Activated T-helper 17 cell treated with anti-CD3 and anti-CD28 coated beads, Interleukin-2, amount 50 U/mL, for 72 hours (primary cell): Measurements from ENCODE around the gene SMIM20. TPM values are rescaled to one million over a fixed set of nuclear protein-coding genes. Genes with fewer than 3 reads are reported as not detected.

ENCODE experiments used
- ATAC-seq: fragments of 150-1000 bp; cut with Tn5 transposase; replicated peaks from 2 replicates; pipeline ENCODE4 v1.10.0; 2021; ENCODE audit warnings: mild to moderate bottlenecking, moderate library complexity
- H3K27ac Mint-ChIP-seq: one replicate; pipeline ENCODE4 v1.8.0; 2022; ENCODE audit warnings: mixed read lengths
- H3K27me3 Mint-ChIP-seq: one replicate; pipeline ENCODE4 v1.8.0; 2022; ENCODE audit warnings: mixed read lengths
- H3K36me3 Mint-ChIP-seq: one replicate; pipeline ENCODE4 v1.8.0; 2022; ENCODE audit warnings: low read depth, mild to moderate bottlenecking, mixed read lengths
- H3K4me1 Mint-ChIP-seq: one replicate; pipeline ENCODE4 v1.8.0; 2022; ENCODE audit warnings: mixed read lengths
- H3K4me3 Mint-ChIP-seq: one replicate; pipeline ENCODE4 v1.8.0; 2022; ENCODE audit warnings: mild to moderate bottlenecking, mixed read lengths
- H3K9me3 Mint-ChIP-seq: one replicate; pipeline ENCODE4 v1.8.0; 2022; ENCODE audit warnings: mixed read lengths
- total RNA-seq, 2 donors: library from RNA; stranded (reverse); gene quantifications; one replicate each; pipeline ENCODE4 v1.2.3, GENCODE V29; 2022

Gene SMIM20
- total RNA-seq, 2 donors from 2014 or later = 21.8 to 33.7 TPM

DNA sequence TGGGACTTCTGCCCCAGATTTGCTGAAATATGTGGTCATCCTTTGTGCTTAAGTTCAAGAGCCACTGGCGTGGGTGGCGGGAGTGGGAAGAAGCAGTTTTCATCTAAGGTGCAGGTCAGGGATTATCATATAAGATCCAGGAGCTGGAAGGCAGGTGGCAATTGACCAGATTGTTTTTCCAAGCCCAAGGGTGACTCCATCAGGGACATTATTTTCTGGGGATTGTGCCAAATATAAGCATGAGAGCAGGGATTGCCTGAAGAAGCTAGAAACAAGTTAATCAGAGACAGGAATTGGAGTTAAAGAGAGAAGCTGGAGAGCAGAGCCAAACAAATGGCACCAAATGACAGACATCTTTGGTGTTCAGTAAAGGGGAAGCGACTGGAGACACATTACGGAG, 31.8 kb upstream of the SMIM20 start:
- Mint-ChIP-seq H3K27me3 (peaks cover 4% of the 10 kb centered on the region), H3K36me3 (peaks cover 5% of the 10 kb centered on the region), H3K27ac (no peak overlapping the region), H3K9me3 (no peaks in the 10 kb centered on the region), H3K4me3 (no peak overlapping the region), H3K4me1 (peaks cover 11% of the 10 kb centered on the region)
- no peak for ATAC-seq

DNA sequence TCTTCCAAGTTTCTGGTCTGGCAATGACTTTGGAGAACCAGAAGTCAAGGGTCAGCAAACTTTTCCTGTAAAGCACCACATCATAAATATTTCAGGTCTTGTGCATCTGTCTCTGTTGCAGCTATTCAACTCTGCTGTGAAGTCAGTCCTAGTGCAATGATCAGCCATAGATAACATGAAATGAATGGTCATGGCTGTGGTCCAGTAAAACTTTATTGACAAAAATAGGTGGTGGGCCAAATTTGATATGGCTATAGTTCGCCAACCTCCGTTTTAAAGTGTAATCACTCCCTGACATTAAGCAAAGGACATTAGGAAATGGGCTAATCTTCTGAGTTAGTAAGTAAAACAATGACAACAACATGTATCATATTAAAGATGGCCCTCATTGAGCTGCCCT, 30.5 kb upstream of the SMIM20 start:
- Mint-ChIP-seq H3K4me1 (peaks cover 11% of the 10 kb centered on the region), H3K4me3 (no peak overlapping the region), H3K27ac (peak overlapping the region; percentile 36), H3K9me3 (no peaks in the 10 kb centered on the region), H3K27me3 (peaks cover 4% of the 10 kb centered on the region), H3K36me3 (peaks cover 5% of the 10 kb centered on the region)
- ATAC-seq = no peak

DNA sequence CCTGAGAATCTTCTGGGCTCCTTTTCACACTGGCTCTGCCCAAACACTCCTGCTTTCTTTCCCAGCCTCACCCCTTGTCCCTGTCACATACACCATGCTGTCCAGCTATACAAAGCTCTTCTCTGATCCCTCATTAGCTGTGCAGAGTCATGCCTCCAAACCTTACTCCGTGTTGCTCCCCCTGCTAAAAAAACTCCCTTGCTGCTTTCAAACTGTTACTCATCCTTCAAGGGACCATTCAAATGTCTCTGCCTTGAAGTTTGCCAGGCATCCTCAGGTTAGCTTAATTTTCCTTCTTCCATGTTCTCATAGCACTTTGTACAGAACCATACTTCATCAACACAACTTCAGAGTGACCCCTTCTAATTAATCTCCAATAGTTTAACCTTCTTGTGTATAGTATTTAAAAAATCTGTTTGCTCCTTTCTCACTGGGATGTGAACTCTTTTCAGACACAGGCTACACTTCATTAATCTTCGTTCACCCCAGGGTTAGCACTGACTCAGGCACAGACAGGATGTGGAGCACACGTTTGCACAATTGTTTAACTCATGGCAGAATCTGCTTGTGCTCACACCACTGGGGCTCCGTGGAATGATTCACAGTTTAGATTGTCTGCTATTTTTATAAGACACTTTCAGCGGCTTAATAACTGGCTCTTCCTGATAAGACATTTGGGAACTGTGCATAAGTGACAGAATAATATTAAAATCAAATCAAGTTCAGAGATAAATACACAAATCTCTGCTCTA, 29.8 kb upstream of the SMIM20 start:
- Mint-ChIP-seq H3K4me3 (no peak overlapping the region), H3K27ac (peak overlapping the region; percentile 36), H3K4me1 (peaks cover 11% of the 10 kb centered on the region), H3K36me3 (peaks cover 5% of the 10 kb centered on the region), H3K27me3 (peaks cover 4% of the 10 kb centered on the region), H3K9me3 (no peaks in the 10 kb centered on the region)
- peak; percentile 62 for ATAC-seq

DNA sequence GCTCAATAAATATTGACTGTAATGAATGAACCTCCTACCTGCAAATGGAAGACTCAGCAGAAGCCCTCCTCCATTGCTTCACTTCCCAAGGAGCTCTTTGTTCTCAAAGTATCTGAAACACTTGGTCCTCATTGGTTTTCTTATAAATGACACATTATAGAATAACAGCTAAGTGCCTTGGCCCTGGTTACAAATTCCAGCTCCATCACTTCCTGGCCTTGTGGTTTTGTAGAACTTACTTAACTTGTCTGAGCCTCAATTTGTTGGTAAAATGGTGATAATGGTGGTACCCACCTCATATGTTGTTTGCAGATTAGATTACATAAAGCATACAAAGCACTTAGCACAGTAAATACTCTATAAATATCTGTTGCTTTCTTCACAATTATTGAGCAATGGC, 25.2 kb upstream of the SMIM20 start:
- H3K4me3 Mint-ChIP-seq = no peak overlapping the region
- H3K36me3 Mint-ChIP-seq = no peaks in the 10 kb centered on the region
- peaks cover 6% of the 10 kb centered on the region for H3K4me1 Mint-ChIP-seq
- no peaks in the 10 kb centered on the region for H3K27me3 Mint-ChIP-seq
- no peaks in the 10 kb centered on the region for H3K9me3 Mint-ChIP-seq
- no peak overlapping the region for H3K27ac Mint-ChIP-seq
- no peak for ATAC-seq

DNA sequence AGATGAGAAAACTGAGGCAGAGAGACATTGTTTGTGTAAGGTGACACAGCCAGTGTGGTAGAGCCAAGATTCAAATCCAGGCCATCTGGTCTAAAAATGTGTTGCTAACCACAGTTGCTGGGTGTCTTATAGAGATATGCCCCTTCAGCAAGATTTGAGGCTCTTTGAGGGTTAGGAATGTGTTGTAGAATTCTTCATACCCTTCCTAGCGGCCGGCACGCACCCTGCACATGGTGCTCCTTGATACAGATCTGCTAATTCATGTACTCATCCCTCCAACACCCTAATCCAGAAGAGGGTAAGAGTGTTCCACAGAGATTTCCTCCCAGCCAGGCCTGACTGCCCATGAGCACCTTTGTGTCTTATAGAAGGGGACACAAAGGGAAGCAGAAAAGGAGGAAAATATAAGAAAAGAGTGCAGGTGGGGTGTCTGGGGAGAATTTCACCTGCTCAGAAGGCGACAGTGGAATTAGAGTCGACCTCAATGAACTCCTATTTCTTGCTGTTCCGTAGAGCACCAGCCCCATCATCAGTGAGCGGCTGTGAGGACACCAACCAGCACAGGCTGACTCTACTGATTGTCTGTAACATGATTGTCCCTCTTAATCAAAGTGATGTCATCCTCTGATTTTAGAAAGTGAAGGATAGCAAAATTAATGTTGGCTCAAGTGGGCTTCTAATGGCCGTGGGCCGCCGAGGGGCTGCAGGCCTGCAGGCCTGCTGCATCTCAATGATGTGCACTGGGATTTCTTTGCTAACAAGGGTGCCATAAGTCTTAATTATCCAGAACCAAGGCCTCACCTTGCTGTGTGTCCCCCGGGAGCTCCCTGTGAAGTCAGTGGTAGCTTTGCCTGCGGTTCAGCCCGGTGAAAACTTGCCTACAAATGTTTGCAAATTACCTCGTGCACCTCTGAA, 24.2 kb upstream of the SMIM20 start:
- no peaks in the 10 kb centered on the region for H3K4me1 Mint-ChIP-seq
- H3K4me3 Mint-ChIP-seq = no peak overlapping the region
- no peak for ATAC-seq
- H3K27me3 Mint-ChIP-seq = no peaks in the 10 kb centered on the region
- H3K27ac Mint-ChIP-seq = no peak overlapping the region
- H3K9me3 Mint-ChIP-seq = no peaks in the 10 kb centered on the region
- no peaks in the 10 kb centered on the region for H3K36me3 Mint-ChIP-seq

DNA sequence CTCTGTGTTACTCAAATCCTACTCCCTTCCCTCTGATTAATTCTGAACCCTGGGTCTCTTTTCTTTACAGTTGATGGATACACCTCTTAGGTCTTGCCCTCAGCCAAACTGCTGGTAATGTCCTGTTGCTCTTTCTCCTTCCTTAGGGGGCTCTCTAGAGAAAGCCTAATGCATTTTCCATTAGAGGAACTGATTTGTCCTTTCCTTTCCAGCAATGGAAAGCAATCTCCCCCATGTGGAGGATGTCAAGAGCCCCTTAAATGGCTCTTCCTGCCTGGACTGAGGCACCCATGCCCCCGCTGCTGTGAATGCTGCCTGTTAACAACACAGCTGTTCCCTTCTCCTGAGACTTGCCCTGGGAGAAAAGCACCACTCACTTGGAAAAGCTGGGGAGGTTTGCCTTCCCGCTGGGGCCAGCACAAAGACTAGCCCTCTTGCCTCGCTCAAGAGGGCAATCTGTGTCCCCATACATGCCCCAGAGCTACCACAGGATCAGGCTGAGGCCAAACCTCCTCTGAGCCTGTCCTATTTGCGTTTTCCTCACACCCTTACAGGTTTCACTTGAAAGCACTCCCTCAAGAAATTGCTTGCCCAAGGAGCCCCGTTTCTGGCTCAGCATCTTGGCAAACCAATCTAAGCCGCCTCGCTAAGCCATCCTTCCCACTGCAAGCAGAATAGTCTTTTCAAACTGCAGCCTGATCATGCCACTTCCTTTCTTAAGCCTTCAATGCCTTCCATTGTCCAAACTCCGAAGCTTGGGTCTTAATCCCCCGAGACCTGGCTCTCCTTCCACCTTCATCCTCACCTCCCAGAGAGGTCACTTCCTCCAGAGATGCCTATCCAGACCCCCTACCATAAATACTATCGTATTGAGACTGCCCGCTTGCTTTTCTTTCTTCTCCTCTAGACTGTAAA, 23.2 kb upstream of the SMIM20 start:
- H3K36me3 Mint-ChIP-seq = no peaks in the 10 kb centered on the region
- no peaks in the 10 kb centered on the region for H3K4me1 Mint-ChIP-seq
- H3K27me3 Mint-ChIP-seq = no peaks in the 10 kb centered on the region
- no peak overlapping the region for H3K27ac Mint-ChIP-seq
- no peak overlapping the region for H3K4me3 Mint-ChIP-seq
- ATAC-seq = no peak
- no peaks in the 10 kb centered on the region for H3K9me3 Mint-ChIP-seq

DNA sequence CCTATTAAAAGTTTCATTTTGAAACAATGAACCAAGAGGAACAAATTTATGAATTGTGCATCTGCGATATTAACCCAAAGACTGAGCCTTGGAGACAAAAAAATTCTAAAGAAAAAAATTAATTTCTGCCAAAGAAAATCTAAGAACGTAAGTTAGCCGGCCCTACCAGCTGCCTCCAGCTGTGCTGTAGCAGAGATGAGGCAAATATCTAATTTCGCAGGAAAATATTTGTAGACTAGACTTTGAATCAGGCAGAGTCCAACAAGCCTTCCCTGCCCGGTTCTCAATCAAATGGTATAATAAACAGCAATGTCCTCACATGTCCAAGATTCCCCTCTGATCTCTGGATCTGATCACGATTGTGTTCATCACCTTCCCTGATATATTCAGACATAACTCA, 21.2 kb upstream of the SMIM20 start:
- no peak for ATAC-seq
- Mint-ChIP-seq H3K4me3 (no peak overlapping the region), H3K9me3 (no peaks in the 10 kb centered on the region), H3K27me3 (no peaks in the 10 kb centered on the region), H3K36me3 (no peaks in the 10 kb centered on the region), H3K4me1 (no peaks in the 10 kb centered on the region), H3K27ac (no peak overlapping the region)

DNA sequence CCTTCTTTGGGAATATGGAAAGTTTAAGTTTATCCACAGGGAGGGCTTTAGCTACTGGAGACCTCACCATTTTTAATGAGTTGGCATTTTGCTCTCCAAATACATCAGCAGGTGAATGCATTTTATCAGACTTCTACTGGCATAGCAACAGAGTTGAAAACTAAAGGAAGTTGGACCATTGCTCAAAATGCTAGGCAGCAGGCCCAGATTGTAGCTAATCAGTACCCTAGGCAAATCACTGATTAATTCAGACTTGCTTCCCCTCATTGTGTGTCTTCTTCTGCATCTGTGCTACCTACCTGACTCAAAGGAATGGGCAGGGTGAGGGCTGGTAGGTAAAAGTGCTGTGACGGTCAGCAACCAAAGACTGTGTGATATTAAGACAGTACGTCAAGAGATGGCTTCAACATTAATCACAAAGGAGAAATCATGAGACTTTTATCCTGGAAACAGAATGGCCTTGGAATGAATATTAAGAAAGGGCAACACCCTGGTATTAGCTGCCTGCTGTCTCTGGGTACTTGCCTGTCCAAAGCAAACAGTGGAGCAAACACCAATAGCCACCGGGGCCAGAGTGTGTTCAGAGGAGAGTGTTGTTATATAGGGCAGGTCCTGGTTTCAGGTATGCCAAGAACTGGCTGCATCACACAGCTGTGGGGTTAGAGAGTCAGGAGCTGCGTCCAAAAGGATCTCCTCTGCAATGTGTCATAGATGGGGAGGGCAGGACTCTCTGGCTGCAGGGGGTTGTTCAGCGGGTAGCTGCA, 17.1 kb upstream of the SMIM20 start:
- ATAC-seq = no peak
- Mint-ChIP-seq H3K9me3 (no peaks in the 10 kb centered on the region), H3K4me3 (no peak overlapping the region), H3K36me3 (no peaks in the 10 kb centered on the region), H3K4me1 (no peaks in the 10 kb centered on the region), H3K27me3 (no peaks in the 10 kb centered on the region), H3K27ac (no peak overlapping the region)

DNA sequence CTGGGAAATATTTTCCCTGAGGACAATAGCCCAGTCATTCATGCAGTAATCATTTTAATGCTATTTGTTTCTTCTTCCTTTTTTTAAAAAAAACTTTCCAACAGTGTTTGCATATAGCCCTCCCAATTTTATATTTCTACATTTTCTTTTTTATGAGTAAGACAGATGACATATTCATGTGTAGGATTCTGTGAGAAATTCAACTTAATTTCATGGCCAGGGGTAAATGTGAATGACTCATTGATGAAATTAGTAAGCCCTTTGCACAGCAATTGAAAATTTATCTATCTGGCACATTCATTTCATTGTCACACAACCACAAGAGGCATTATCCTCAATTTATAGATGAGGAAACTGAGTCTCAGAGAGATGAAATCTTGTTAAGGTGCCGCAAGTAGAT, 13.7 kb upstream of the SMIM20 start:
- Mint-ChIP-seq H3K4me1 (no peaks in the 10 kb centered on the region), H3K9me3 (no peaks in the 10 kb centered on the region), H3K27ac (no peak overlapping the region), H3K4me3 (no peak overlapping the region), H3K36me3 (no peaks in the 10 kb centered on the region), H3K27me3 (no peaks in the 10 kb centered on the region)
- ATAC-seq = peak; percentile 54

DNA sequence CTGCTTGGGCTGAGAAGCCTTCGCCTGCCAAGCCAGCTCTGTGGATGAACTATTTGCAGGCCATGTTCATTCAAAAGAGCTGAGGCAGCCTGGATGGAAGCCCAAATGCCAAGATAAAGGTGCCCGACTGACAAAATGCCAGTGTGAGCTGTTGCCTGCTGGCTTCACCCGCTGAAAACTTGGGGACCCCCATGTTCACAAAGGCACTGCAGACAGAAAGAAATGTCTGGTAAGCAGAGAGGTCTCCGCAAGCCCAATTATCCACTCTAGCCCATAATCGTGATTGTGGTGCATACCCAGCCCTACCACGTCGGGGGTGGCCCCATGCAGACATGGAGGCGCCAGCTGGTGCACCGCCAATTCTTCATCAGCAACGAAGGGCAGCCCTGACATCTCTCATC, 13.0 kb upstream of the SMIM20 start:
- no peak overlapping the region for H3K27ac Mint-ChIP-seq
- no peak for ATAC-seq
- H3K4me3 Mint-ChIP-seq = no peak overlapping the region
- no peaks in the 10 kb centered on the region for H3K36me3 Mint-ChIP-seq
- H3K4me1 Mint-ChIP-seq = no peaks in the 10 kb centered on the region
- H3K9me3 Mint-ChIP-seq = no peaks in the 10 kb centered on the region
- no peaks in the 10 kb centered on the region for H3K27me3 Mint-ChIP-seq

DNA sequence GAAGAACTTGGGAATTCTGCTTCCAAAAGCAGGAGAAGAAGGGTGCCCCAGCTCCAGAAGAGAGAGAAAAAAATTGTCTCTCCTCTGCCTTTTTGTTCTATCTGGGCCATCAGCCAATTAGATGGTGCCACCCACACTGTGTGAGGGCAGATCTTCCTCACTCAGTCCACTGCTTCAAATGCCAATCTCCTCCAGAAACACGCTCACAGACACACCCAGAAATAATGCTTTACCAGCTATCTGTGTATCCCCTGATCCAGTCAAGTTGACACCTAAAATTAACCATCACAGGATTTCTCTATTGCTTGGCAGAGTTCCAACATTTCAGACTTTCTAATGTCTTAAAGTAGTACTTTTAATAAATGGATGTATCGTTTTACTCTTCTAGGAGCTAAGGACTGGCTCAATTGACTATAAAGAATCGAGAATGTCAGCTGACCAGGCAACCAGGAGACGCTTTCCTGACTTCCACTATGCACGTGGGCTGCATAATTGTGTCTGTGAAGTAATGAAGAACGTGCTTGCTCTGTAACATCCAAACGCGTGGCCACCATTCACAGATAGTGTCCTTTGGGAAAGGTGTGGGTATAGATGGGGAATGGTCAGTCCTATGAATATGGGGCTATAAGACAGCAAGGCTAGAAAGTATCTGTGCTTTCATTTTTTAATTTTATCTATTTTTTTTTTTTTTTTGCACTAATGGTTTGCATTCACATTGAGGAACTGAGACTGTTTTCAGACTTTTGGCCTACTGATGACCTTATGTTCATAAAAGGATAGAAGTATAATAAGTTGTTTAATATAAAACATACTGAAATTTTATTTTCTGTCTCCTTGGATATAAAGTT, 9.9 kb upstream of the SMIM20 start:
- no peak overlapping the region for H3K4me3 Mint-ChIP-seq
- H3K36me3 Mint-ChIP-seq = no peaks in the 10 kb centered on the region
- peaks cover 2% of the 10 kb centered on the region for H3K9me3 Mint-ChIP-seq
- H3K4me1 Mint-ChIP-seq = no peaks in the 10 kb centered on the region
- ATAC-seq = no peak
- no peaks in the 10 kb centered on the region for H3K27me3 Mint-ChIP-seq
- no peak overlapping the region for H3K27ac Mint-ChIP-seq

DNA sequence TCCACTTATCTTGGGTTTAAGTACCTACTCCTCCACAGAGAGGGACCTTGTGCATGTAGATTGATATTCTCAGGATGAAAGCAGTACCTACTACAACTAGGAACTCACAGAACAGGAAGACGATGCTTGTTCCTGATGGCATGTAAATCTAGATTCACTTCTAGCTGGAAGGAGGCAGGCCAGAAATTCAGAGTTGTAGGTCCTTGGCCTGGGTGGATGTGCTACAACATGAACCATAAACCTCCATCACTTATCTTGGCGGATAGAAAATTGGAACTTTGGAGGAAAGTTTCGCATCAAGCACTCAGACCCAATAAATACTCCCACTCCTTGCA, 9.3 kb upstream of the SMIM20 start:
- no peaks in the 10 kb centered on the region for H3K36me3 Mint-ChIP-seq
- H3K9me3 Mint-ChIP-seq = peaks cover 3% of the 10 kb centered on the region
- ATAC-seq = no peak
- no peak overlapping the region for H3K4me3 Mint-ChIP-seq
- H3K4me1 Mint-ChIP-seq = no peaks in the 10 kb centered on the region
- no peaks in the 10 kb centered on the region for H3K27me3 Mint-ChIP-seq
- H3K27ac Mint-ChIP-seq = no peak overlapping the region

DNA sequence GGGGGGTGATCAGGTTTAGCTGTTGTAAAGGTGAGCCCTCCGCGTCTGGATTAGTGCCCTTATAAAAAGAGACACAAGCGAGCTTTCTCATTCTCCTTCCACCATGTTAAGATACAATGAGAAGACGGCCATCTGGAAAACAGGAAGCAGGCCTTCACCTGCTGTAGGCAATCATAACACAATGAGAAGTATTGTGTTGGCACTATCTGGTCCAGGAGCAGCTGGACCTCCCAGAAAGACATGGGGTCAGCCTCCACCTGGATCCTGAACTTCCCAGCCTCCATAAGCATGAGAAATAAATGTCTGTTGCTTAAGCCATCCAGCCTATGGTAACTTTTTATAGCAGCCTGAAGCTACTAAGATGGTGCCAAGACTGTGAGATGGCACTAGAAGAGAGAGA, 8.6 kb upstream of the SMIM20 start:
- Mint-ChIP-seq H3K4me1 (no peaks in the 10 kb centered on the region), H3K27me3 (no peaks in the 10 kb centered on the region), H3K36me3 (no peaks in the 10 kb centered on the region), H3K27ac (no peak overlapping the region), H3K9me3 (peaks cover 3% of the 10 kb centered on the region), H3K4me3 (no peak overlapping the region)
- no peak for ATAC-seq
